ENCODE measurements around the gene PRKAR1B. TPM values are rescaled to one million over a fixed set of nuclear protein-coding genes. Genes with fewer than 3 reads are reported as not detected.
A peak's percentile ranks its signal among the peaks of the same experiment; 100 is the strongest.

PRKAR1B gene
- total and polyA plus RNA-seq, 10 of the 15 experiments (the other 5 are each of a cell fraction or from before 2014, with no cell fraction given): 1.4 to 45.6 (median 19.3) TPM

- SMC1A ChIA-PET (ENCODE audit: uncharacterized antibody, unreplicated experiment): no interaction called here
- TF ChIP-seq MAX (IDR thresholded peaks at IDR 0.05; ENCODE audit: low read depth, low read length): no peak
- TF ChIP-seq EGR1 (IDR thresholded peaks at IDR 0.05; ENCODE audit: borderline replicate concordance in 1 of 2, low read depth in 2 of 2, low read length in 2 of 2): peak in 1 of 2 experiments; percentile 64; a peak in 1 of 3 replicates
- 0 out of 2 replicates have a peak, but pooled peaks have one; percentile 9 for TF ChIP-seq POLR2A (IDR thresholded peaks at IDR 0.05; ENCODE audit: low read depth, low read length)
- no peak for TF ChIP-seq SIX5 (IDR thresholded peaks at IDR 0.05; ENCODE audit: low read depth, low read length, severe bottlenecking)
- TF ChIP-seq ZNF384 (IDR thresholded peaks at IDR 0.05; ENCODE audit: borderline replicate concordance, low read depth, low read length): no peak
- no peak for TF ChIP-seq TBL1XR1 (IDR thresholded peaks at IDR 0.05; ENCODE audit: low read depth, low read length)
- TF ChIP-seq WRNIP1 (IDR thresholded peaks at IDR 0.05; ENCODE audit: borderline replicate concordance, low read depth, low read length): no peak
- no peak for TF ChIP-seq RELA (IDR thresholded peaks at IDR 0.05; ENCODE audit: borderline replicate concordance, partially characterized antibody)
- H3K4me3 ChIP-seq: no peak overlapping the region
- H3K27me3 ChIP-seq (replicated peaks in 1 of 2; ENCODE audit: control insufficient read depth in 2 of 2, insufficient read depth in 2 of 2, low read length in 1 of 2): no peaks in the 10 kb centered on the region
- 55% methylated on average over 16 of the region's 74 CpGs for WGBS (ENCODE audit: insufficient coverage, insufficient replicate concordance, low lambda C conversion rate, missing lambda C conversion rate)
- FAIRE-seq: no peak
- no peak overlapping the region for H2AFZ ChIP-seq (ENCODE audit: control insufficient read depth, low read depth, low read length)
- no peak overlapping the region for H3K9ac ChIP-seq (ENCODE audit: control insufficient read depth, insufficient read depth, low read length)
- no peak overlapping the region for H3K27ac ChIP-seq (ENCODE audit: control insufficient read depth, insufficient read depth)
- in situ Hi-C loops (cut with MboI) (no loop called here), intact Hi-C loops (cut with micrococcal nuclease; ENCODE audit: unreplicated experiment) (no loop called here)
- no peaks in the 10 kb centered on the region for H3K79me2 ChIP-seq (ENCODE audit: control insufficient read depth, insufficient read depth, low read length)
- no peak for ATAC-seq
- CTCF ChIA-PET: no interaction called here
- H3K36me3 ChIP-seq (ENCODE audit: control insufficient read depth in 2 of 2, insufficient read depth in 2 of 2, low read length in 1 of 2): no peaks in the 10 kb centered on the region; a peak in 1 of 4 replicates
- DNase-seq (ENCODE audit: low read depth, low spot score): no peak
- no peaks in the 10 kb centered on the region for H3K9me3 ChIP-seq (replicated peaks; ENCODE audit: control insufficient read depth, insufficient read depth, low read length)
- POLR2A ChIA-PET: no interaction called here
- RAD21 ChIA-PET (ENCODE audit: unreplicated experiment): no interaction called here
- BruUV-seq (replicated peaks): no TSS peak
- H3K4me1 ChIP-seq (ENCODE audit: control insufficient read depth, insufficient read depth, low read length): peaks cover under 1% of the 10 kb centered on the region; the same call in 1 of the 2 replicates
- no peaks in the 10 kb centered on the region for H4K20me1 ChIP-seq (ENCODE audit: control insufficient read depth, insufficient read depth)
- no peak overlapping the region for H3K4me2 ChIP-seq (ENCODE audit: control insufficient read depth, insufficient read depth)
Observed at GRCh38 chr7:712381-713138, 14.5 kb downstream of the PRKAR1B start.

Data from GM12878 (cell line).